Body of pancreas (tissue), 4 donors: ENCODE measurements around the gene CCR6.
"Not testable (repeated sequence)": the region's sequence is repeated elsewhere in the genome, so short reads cannot be mapped to it uniquely, and the experiment has no call there.

Experiments
- POLR2A ChIP-seq, 3 donors: fragments of 450-650 bp; IDR thresholded peaks; one replicate each; pipeline ENCODE4 v1.6.1; 2016; ENCODE audit warnings: antibody characterized with exemption in 3 of 3, mild to moderate bottlenecking in 2 of 3
- TF ChIP-seq, protein P1 (sequence below), 7 experiments: fragments of 450-650 bp in 4 of 7; fragments of 200-600 bp in 3 of 7; sonication (generic) in 3 of 7; IDR thresholded peaks; one replicate each; pipeline ENCODE4 v1.5.1; 2016 to 2019; ENCODE audit warnings: antibody characterized with exemption in 7 of 7

- TF ChIP-seq, protein P1, sequence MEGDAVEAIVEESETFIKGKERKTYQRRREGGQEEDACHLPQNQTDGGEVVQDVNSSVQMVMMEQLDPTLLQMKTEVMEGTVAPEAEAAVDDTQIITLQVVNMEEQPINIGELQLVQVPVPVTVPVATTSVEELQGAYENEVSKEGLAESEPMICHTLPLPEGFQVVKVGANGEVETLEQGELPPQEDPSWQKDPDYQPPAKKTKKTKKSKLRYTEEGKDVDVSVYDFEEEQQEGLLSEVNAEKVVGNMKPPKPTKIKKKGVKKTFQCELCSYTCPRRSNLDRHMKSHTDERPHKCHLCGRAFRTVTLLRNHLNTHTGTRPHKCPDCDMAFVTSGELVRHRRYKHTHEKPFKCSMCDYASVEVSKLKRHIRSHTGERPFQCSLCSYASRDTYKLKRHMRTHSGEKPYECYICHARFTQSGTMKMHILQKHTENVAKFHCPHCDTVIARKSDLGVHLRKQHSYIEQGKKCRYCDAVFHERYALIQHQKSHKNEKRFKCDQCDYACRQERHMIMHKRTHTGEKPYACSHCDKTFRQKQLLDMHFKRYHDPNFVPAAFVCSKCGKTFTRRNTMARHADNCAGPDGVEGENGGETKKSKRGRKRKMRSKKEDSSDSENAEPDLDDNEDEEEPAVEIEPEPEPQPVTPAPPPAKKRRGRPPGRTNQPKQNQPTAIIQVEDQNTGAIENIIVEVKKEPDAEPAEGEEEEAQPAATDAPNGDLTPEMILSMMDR (IDR thresholded peaks at IDR 0.05) = not testable (repeated sequence)
- TF ChIP-seq POLR2A (IDR thresholded peaks at IDR 0.05) = not testable (repeated sequence)
Observed at GRCh38 chr6:167178896-167179655, 56.2 kb downstream of the CCR6 start.
